ENCODE measurements around the gene FREM2. TPM values are rescaled to one million over a fixed set of nuclear protein-coding genes. Genes with fewer than 3 reads are reported as not detected.

FREM2 gene
- total and polyA plus RNA-seq, 9 of the 15 experiments (the other 6 are each of a cell fraction or from before 2014, with no cell fraction given) = under 0.01 to 0.02 TPM; not detected in 7

DNA sequence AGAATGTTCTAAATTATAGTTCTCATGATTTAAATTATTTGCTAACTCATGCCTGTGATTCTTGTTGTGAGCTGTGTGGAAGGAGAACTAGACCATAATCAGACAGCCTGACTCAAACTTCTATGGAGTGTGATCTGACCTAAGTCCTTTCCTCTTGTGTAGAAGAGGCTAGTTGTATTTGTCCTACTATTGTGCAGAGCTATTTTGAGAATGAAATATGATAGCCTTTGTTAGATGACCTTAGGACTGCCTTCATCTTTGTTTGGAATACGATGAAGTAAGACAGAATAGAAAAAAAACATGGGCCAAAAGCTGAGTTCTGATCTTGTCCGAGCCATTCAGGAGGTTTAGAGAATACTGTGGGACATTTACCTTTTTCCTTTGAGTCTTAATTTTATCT lies 184.4 kb downstream of the FREM2 start:
- no peak overlapping the region for H2AFZ ChIP-seq (ENCODE audit: low read depth, low read length)
- no peak overlapping the region for H3K4me3 ChIP-seq
- no peak for TF ChIP-seq NEUROD1 (IDR thresholded peaks at IDR 0.05; ENCODE audit: borderline replicate concordance, low read depth, low read length, partially characterized antibody)
- no peak for TF ChIP-seq POLR2G (IDR thresholded peaks at IDR 0.05; ENCODE audit: low read depth, low read length)
- no peak for TF ChIP-seq MBD2 (IDR thresholded peaks at IDR 0.05; ENCODE audit: borderline replicate concordance, low read depth)
- no peak for TF ChIP-seq ZNF174 (CRISPR knock-in tag; IDR thresholded peaks at IDR 0.05)
- no peak for TF ChIP-seq RBBP5 (IDR thresholded peaks at IDR 0.05; ENCODE audit: borderline replicate concordance, insufficient read depth, low read length, poor library complexity, severe bottlenecking)
- no peak for TF ChIP-seq PTTG1 (tag; IDR thresholded peaks at IDR 0.05; ENCODE audit: low read depth)
- TF ChIP-seq ZKSCAN3 (CRISPR knock-in tag; IDR thresholded peaks at IDR 0.05) = no peak
- no peak for TF ChIP-seq ZNF79 (CRISPR knock-in tag; IDR thresholded peaks at IDR 0.05; ENCODE audit: low read depth)
- no peak for TF ChIP-seq CEBPG (CRISPR knock-in tag; IDR thresholded peaks at IDR 0.05)
- TF ChIP-seq CEBPG (tag; conservative IDR thresholded peaks at IDR 0.05 in 1 of 2, IDR thresholded peaks at IDR 0.05 in 1 of 2) = no peak
- TF ChIP-seq TFAM (CRISPR knock-in tag; conservative IDR thresholded peaks at IDR 0.05) = no peak
- BruUV-seq (replicated peaks) = no TSS peak
- no peak overlapping the region for H3K9ac ChIP-seq (ENCODE audit: insufficient read depth in 1 of 2, low read depth in 2 of 2, low read length in 2 of 2)
- ATAC-seq (no peak), DNase-seq (ENCODE audit: extremely low read depth in 1 of 4, low spot score in 3 of 4) (no peak), FAIRE-seq (no peak)
- CTCF ChIA-PET (ENCODE audit: low intra/inter-chr PET ratio) = no interaction called here
- H3K4me2 ChIP-seq (ENCODE audit: insufficient read depth, low read length) = no peak overlapping the region
- in situ Hi-C loops (cut with MboI) (no loop called here), intact Hi-C loops (cut with micrococcal nuclease) (loop anchor here (5.0 kb wide), 1 partner anchor 184 kb away; the partner anchor contains the start of gene FREM2)
- H3K36me3 ChIP-seq (ENCODE audit: control insufficient read depth, insufficient read depth, low read length) = no peaks in the 10 kb centered on the region
- no peaks in the 10 kb centered on the region for H3K27me3 ChIP-seq (ENCODE audit: control insufficient read depth in 2 of 2, insufficient read depth in 2 of 2, low read length in 2 of 2)
- H3K79me2 ChIP-seq (ENCODE audit: control insufficient read depth, insufficient read depth, low read length) = no peaks in the 10 kb centered on the region
- 4% methylated on average over 2 of the region's 2 CpGs for WGBS (ENCODE audit: insufficient coverage, low coverage, missing lambda C conversion rate)
- H3K9me3 ChIP-seq (replicated peaks; ENCODE audit: control insufficient read depth, insufficient read depth, low read depth, low read length) = no peaks in the 10 kb centered on the region
- H3K27ac ChIP-seq (ENCODE audit: extremely low read depth, low read depth, low read length) = no peak overlapping the region
- POLR2A ChIA-PET = interaction anchor here (0.6 kb wide), 1 partner anchor 103 kb away, joined by 4 read pairs; no protein-coding TSS in a partner anchor
- no peaks in the 10 kb centered on the region; the same call in 1 of the 2 replicates for H4K20me1 ChIP-seq (replicated peaks; ENCODE audit: control insufficient read depth, insufficient read depth, low read length)
- H3K9me1 ChIP-seq (ENCODE audit: control insufficient read depth, insufficient read depth, low read length) = no peaks in the 10 kb centered on the region
- H3K4me1 ChIP-seq (replicated peaks in 1 of 2; ENCODE audit: control insufficient read depth in 2 of 2, insufficient read depth in 2 of 2, low read length in 2 of 2) = no peaks in the 10 kb centered on the region
